GM12875 (cell line): ENCODE results near the gene HS3ST3B1.

Source experiments
- H3K4me3 ChIP-seq: one replicate; pipeline ENCODE4 v1.5.1; 2011; ENCODE audit warnings: low read depth, low read length, control low read depth
- TF ChIP-seq, protein P1 (sequence below): IDR thresholded peaks from 2 replicates; pipeline ENCODE4 v1.5.1; 2011; ENCODE audit warnings: low read depth, mild to moderate bottlenecking, control low read depth, inconsistent platforms, low read length, moderate library complexity, borderline replicate concordance; ENCODE audit not compliant: insufficient read depth

Gene HS3ST3B1

DNA sequence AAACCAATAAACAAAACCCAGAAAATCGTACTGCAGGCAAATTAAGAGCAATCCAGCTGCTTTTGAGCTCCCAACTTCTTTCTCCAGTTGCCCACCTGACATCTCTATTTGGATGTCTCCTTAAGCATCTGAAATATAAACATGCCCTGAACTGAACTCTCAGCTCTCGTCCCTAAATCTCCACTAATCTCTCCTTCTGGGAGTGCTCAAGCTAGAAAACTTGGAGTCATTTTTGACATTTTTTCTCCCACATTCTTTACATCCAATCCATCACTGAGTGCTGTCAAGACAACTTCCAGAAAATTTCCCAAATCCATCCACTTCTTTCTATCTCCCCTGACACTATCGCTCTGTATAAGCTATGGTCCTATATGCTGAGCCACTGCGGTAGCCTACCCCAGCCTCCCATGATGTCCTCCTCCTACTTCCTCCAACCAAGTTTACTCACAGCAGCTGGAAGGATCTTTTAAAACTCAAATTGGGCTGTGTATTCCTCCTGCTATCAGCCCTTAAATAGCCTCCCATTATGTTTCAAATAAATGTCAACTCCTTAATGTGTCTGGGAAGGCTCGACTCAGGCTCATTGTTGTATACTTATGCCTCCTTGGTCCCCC is 53.1 kb downstream of the HS3ST3B1 start:
- H3K4me3 ChIP-seq: no peak overlapping the region
- TF ChIP-seq, protein P1, sequence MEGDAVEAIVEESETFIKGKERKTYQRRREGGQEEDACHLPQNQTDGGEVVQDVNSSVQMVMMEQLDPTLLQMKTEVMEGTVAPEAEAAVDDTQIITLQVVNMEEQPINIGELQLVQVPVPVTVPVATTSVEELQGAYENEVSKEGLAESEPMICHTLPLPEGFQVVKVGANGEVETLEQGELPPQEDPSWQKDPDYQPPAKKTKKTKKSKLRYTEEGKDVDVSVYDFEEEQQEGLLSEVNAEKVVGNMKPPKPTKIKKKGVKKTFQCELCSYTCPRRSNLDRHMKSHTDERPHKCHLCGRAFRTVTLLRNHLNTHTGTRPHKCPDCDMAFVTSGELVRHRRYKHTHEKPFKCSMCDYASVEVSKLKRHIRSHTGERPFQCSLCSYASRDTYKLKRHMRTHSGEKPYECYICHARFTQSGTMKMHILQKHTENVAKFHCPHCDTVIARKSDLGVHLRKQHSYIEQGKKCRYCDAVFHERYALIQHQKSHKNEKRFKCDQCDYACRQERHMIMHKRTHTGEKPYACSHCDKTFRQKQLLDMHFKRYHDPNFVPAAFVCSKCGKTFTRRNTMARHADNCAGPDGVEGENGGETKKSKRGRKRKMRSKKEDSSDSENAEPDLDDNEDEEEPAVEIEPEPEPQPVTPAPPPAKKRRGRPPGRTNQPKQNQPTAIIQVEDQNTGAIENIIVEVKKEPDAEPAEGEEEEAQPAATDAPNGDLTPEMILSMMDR: no peak

- TF ChIP-seq, protein P1: no peak
- no peak overlapping the region for H3K4me3 ChIP-seq
Observed at GRCh38 chr17:14354807-14355206, 53.9 kb downstream of the HS3ST3B1 start.

DNA sequence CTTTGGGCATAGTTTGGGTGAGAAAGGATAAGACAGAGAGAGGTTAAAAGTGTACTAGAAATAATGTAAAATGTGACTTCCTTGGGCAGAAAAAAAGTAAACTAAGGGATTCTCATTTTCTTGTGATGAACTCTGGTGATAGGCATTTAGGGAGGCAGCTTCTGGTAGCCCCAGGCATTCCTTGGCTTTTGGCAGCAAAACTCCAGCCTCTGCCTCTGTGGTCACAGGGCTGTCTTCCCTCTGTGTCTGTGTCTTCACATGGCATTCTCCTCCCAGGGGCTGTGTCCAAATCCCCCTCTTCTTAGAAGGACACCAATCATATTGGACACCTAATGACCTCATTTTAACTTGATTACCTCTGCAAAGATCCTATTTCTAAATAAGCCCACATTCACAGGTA is 54.7 kb downstream of the HS3ST3B1 start:
- TF ChIP-seq, protein P1: no peak
- no peak overlapping the region for H3K4me3 ChIP-seq

- no peak overlapping the region for H3K4me3 ChIP-seq
- TF ChIP-seq, protein P1: peak; percentile 34; the same call in 1 of the 2 replicates
Observed at GRCh38 chr17:14359163-14360020, 58.5 kb downstream of the HS3ST3B1 start.

- no peak overlapping the region for H3K4me3 ChIP-seq
- TF ChIP-seq, protein P1: no peak
Observed at GRCh38 chr17:14360856-14361255, 60.0 kb downstream of the HS3ST3B1 start.

DNA sequence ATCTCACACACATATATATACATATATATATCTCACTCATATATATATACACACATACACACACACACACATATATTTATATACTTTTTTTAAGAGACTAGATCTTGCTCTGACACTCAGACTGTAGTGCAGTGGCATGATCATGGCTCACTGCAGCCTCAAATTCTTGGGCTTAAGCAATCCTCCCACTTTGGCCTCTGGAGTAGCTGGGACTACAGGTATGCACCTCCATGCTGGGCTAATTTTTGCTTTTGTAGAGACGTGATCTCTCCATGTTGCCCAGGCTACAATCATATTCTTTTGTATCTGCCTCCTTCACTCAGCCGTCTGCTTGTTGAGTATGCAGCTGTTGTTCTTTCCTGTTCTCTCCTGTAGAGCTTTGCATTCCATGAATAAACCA is 60.6 kb downstream of the HS3ST3B1 start:
- TF ChIP-seq, protein P1: no peak

More for the DNA sequence above, 60.6 kb downstream of the HS3ST3B1 start:
- H3K4me3 ChIP-seq: no peak overlapping the region
